Measurements from ENCODE around the gene AUTS2.
"Not testable (repeated sequence)": the region's sequence is repeated elsewhere in the genome, so short reads cannot be mapped to it uniquely, and the experiment has no call there.

DNA sequence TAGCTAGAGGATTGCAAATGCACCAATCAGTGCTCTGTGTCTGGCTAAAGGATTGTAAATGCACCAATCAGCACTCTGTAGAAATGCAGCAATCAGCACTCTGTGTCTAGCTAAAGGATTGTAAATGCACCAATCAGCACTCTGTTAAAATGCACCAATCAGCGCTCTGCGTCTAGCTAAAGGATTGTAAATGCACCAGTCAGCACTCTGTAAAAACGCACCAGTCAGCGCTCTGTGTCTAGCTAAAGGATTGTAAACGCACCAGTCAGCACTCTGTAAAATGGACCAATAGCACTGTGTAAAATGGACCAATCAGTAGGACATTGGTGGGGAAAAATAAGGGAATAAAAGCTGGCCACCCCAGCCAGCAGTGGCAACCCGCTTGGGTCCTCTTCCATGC lies 187.9 kb downstream of the AUTS2 start:
- TF ChIP-seq, protein P1, sequence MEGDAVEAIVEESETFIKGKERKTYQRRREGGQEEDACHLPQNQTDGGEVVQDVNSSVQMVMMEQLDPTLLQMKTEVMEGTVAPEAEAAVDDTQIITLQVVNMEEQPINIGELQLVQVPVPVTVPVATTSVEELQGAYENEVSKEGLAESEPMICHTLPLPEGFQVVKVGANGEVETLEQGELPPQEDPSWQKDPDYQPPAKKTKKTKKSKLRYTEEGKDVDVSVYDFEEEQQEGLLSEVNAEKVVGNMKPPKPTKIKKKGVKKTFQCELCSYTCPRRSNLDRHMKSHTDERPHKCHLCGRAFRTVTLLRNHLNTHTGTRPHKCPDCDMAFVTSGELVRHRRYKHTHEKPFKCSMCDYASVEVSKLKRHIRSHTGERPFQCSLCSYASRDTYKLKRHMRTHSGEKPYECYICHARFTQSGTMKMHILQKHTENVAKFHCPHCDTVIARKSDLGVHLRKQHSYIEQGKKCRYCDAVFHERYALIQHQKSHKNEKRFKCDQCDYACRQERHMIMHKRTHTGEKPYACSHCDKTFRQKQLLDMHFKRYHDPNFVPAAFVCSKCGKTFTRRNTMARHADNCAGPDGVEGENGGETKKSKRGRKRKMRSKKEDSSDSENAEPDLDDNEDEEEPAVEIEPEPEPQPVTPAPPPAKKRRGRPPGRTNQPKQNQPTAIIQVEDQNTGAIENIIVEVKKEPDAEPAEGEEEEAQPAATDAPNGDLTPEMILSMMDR (IDR thresholded peaks at IDR 0.05 in 8 of 11, conservative IDR thresholded peaks at IDR 0.05 in 3 of 11): not testable (repeated sequence)
- not testable (repeated sequence) for TF ChIP-seq POLR2AphosphoS5 (IDR thresholded peaks at IDR 0.05)

Data from spleen (tissue), 7 donors.